ENCODE results near the gene TRAPPC5.

TRAPPC5 gene

DNA sequence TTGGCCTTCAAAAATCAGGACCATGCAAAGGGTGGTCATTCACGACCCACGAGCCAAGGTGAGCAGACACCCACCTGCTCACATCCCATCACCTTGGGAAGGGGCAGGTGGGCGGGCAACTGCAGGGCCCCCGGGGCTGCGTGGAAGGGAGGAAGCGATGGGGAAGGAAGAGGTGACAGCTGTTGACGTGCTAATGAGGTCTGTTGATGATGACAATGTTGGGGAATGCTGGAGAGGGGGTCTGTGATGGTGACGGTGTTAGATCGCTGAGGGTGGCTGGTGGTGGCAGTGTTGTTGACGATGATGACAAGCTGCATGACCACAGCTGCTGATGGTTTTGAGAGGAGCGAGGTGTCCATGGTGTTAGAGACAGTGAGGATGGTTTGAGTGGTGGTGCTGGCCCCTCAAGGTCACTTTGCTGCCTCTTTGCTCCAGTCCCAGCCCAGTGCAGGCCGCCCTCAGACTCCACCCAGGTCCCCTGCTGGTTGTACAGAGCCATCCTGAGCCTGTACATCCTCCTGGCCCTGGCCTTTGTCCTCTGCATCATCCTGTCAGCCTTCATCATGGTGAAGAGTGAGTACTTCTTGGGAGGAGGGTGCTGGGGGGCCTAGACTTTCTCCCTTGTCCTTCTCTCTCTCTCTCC is 2.8 kb upstream of the TRAPPC5 start:
- DNase-seq, result no peak

DNA sequence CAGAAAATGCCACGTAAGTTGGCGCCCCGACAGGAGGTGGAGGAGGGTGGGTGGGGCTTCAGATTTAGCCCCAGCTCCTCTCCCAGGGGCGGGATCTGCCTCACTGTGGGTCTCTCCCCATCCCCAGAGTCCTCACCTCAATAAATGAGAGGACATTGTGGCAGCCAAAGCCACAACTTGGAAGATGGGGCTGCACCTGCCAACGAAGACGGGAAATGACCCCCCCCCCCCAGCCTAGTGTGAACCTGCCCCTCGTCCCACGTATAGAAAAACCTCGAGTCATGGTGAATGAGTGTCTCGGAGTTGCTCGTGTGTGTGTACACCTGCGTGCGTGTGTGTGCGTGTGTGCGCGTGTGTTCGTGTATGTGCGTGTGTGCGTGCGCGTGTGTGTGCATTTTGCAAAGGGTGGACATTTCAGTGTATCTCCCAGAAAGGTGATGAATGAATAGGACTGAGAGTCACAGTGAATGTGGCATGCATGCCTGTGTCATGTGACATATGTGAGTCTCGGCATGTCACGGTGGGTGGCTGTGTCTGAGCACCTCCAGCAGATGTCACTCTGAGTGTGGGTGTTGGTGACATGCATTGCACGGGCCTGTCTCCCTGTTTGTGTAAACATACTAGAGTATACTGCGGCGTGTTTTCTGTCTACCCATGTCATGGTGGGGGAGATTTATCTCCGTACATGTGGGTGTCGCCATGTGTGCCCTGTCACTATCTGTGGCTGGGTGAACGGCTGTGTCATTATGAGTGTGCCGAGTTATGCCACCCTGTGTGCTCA is 1.5 kb upstream of the TRAPPC5 start:
- no peak for DNase-seq

DNA sequence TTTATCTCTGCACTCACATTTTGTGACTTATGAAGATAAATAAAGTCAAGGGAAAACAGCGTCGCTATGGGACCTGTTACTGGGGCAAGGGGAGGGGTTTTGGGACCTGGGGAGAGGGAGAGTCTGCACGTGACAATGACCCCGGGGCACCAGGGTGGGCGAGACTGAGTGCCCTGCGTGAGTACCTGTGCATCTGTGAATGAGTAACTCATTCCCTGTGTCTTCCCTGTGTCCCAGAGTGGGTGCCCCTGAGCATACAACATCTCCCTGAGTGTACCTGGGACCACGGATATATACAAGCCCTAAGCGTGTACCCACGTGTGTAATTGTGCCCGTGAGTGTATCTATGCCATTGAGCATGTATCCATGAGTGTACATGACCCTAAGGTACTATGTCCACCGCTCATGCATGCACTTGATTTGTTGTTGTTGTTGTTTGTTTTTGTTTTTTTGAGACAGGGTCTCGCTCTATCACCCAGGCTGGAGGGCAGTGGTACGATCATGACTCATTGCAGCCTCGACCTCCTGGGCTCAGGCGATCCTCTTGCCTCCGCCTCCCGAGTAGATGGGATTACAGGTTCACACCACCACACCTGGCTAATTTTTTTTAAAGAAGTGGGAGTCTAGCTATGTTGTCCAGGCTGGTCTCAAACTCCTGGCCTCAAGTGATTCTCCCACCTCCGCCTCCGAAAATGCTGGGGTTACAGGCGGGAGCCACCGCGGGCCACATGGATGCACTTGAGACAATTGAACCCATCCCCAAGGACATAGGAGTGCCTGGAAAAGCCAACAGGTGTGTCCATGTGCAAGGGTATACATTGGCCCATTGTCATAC is 645 bp upstream of the TRAPPC5 start:
- no peak for DNase-seq

DNA sequence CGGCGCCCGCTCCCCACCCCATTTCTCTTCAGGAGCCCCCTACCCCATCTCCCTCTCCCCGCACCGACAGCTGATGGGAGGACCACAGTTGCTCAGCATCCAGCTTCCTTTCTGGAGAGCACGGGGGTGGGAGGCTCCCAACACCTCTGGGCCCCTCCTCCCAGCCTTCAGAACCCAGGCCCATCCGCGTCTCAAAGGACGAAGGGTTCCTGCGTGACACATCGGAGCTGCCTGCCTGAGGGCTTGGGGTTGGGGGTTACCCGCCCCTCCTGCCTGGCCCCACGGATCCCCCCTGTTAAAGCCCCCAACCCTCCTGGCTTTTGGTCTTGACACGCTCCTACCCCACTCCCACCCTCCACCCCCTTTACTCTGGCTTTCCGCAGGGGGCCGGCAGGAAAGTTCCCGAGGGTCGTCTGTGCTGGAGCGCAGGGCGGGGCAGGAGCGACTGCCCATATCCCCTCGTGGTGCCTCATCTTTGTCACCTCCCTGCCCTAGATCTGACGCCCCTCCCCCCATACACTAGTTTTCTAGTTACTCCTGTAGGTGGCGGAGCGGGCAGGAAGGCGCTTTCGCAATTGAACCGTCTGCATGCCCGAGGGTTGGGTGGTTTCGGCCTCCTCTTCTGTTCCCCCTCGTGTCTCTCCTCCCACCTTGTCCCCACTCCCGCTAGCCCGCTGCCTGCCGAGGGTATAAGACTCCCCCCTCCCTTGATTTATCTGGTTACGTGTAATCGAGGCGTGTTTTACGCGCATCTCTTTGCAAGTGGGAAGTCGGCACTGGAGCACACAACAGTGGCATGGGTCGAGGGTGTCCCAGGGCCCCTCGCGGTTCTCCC is 924 bp downstream of the TRAPPC5 start:
- no peak for DNase-seq

DNA sequence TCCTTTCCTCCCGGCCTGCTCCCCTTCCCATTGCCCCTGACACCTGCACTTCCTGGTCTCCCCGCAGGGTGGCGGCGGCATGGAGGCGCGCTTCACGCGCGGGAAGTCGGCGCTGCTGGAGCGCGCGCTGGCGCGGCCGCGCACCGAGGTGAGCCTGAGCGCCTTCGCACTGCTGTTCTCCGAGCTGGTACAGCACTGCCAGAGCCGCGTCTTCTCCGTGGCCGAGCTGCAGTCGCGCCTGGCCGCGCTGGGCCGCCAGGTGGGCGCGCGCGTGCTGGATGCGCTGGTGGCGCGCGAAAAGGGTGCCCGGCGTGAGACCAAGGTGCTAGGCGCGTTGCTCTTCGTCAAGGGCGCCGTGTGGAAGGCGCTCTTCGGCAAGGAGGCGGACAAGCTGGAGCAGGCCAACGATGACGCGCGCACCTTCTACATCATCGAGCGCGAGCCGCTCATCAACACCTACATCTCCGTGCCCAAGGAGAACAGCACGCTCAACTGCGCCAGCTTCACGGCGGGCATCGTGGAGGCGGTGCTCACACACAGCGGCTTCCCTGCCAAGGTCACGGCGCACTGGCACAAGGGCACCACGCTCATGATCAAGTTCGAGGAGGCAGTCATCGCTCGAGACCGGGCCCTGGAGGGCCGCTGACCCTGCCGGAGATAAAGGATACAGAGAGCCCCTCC is 1.7 kb downstream of the TRAPPC5 start:
- no peak for DNase-seq

DNA sequence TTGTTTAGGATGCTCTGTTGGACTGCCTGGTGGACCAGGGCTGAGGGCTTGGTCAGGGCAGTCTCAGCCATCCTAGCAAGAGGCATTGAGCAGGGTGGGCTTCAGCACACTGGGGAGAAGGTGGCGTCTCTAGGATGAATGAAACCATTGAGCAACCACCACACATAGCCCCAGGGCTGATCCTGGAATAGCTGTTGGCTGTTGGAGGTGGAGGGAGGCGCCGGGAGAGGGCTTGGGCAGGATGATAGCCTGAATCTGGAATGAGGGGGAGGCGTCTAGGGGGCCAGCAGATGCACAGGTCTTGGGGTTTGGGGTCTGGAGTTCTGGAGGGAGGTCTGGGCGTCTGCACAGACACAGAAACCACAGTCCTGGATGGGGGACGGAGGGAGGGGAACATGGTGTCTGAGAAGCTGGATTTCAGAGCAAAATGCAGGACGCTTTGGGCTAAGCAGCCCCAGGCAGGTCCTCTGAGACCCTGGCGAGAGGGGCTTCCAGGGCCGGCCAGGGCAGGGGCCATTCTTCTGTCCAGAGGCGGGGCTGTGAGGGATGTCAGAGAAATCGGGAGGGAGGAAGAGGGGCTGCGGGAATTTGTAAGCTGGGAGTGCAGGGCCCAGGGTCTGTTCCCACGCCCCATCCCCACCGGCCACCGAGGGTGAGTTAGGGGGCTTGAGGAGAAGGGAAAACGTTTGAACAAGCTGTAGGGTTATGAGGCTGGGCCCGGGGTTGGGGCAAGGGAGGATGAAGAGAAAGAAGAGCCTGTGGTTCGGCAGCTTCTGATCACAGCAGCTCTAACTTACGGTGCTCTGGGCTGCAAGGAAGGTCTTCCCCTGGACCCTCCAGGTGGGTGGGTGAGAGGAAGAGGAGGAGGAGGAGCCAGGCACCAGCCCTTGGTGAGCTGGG is 5.2 kb downstream of the TRAPPC5 start:
- no peak for DNase-seq

DNA sequence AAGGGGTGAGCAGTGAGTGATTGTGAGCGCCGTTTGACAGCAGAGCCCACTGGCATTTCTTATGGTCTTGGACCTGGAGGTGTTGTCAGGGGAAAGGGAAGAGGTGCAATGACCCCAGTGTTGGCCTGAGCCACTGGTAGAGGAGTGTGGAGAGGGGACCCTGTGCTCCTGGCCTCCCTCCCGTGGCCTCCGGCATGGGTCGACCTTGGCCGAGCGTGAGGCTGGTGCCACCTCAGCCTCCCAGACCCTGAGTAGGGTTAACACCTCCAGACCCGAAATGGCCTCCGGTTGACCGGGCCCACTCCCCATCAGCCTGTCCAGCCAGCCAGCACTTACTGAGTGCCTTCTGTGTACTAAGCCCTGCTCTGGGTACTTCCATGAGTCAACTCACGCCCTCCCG is 6.5 kb downstream of the TRAPPC5 start:
- DNase-seq, result no peak

DNA sequence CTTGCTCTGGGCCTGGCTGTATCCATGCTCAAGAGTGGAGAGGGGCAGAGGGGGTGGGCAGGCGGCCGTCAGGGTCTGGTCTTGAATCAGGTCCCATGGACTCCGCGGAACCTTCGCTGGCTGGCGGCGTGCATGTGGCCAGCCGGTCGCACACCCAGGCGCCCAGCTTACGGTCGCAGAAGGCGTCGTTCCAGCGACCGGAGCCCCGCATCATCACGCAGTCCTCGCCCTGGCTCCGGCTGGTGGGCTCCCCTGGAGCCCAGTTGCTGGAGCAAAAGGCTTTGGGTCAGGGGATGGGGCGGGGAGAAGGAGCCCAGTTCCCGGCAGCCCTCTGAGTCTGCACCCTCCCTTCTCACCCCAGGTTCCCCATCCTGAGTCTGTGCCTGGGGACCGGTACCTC is 8.5 kb downstream of the TRAPPC5 start:
- no peak for DNase-seq

DNA sequence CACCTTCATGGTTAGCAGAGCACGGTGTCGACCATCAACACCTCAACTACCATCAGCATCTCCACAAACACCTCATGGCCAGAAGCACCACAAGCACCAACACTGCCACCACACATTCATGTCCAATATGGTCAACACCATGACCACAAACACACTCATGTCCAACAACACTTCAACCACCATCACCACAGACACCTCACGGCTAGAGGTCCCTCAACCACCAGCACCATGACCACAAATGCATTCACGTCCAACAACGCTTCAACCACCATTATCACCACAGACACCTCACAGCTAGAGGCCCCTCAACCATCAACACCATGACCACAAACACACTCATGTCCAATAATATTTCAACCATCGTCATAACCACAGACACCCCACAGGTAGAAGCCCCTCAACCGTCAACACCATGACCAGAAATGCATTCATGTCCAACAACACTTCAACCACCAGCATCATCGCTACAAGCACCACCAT is 10.2 kb downstream of the TRAPPC5 start:
- DNase-seq, result no peak

DNA sequence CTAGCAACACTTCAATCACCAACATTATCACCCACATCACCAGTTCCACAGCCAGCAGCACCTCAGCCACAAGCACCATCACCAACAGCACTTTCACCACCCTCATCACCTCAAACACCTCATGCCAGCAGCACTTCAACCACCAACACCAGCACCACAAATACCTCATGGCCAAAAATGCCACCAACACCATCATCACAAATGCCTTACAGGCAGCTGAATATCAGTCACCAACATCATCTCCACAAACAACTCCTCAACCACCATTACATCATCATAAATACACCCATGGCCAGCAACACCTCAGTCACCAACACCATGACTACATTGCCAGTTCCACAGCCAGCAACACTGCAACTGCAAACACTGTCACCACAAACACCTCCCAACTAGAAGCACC is 10.9 kb downstream of the TRAPPC5 start:
- no peak for DNase-seq

DNA sequence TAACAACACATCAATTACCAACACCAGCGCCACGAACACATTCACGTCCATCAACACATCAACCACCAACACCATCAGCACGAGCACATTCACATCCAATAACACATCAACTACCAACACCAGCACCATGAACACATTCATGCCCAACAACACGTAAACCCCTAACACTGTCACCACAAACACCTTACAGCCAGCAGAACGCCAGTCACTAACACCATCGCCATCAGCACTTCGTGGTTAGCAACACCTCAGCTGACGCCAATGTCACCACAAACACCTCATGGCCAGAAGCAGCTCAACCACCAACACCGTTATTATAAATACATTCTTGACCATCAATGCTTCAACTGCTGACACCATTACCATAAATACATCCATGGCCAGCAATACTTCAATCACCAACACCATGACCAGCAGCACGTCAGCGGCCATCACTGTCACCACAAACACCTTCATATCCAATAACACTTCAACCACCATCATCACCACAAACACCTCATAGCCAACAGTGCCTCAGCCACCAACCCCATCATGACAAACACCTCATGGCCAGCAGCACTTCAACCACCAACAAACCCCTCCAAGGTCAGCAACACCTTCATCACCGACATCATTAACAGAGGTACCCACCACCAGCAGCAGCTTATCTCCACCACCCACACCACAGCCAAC is 11.9 kb downstream of the TRAPPC5 start:
- no peak for DNase-seq

DNA sequence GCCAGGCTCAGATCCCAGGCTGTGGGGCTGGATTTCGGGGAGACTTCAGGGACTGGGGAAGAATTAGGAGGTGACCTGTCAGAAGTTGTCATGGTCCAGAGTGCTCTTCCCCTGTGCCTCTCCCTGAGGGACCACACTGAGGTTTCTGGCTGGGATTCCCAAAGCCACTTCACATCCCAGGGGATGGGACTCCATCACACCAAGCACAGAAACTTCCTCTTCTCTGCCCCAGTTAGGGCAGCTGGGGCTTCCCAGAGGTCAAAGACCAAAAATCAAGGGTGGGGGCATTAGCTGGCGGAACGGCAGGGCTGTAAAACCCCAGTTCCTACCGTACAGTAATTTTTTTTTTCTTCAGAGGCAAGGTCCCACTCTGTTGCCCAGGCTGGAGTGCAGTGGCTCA is 13.9 kb downstream of the TRAPPC5 start:
- DNase-seq, result no peak

DNA sequence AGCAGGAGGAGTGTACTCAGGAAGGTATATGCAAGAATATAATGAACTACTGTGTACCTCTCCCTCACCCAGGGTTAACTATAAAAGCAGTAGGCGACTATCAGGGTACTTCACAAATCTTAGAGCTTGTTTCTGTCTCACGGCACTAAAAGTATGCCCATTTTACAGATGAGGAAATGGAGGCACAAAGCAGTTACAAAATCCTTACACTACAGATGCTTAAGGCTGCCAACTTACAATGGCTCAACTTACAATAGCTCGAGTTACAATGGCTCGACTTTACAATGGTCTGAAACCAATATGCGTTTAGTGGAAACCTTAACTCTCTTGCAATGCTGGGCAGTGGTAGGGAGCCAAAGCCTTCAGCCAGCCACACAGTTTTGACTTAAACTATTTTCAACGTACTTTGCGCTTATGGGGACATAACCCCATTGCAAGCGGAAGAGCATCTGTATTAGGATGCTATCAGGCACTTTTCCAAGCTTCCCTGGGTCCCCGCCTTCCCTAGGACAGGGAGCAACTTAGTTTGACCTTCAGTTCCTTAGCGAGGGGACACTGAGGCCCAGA is 17.2 kb downstream of the TRAPPC5 start:
- no peak for DNase-seq

DNA sequence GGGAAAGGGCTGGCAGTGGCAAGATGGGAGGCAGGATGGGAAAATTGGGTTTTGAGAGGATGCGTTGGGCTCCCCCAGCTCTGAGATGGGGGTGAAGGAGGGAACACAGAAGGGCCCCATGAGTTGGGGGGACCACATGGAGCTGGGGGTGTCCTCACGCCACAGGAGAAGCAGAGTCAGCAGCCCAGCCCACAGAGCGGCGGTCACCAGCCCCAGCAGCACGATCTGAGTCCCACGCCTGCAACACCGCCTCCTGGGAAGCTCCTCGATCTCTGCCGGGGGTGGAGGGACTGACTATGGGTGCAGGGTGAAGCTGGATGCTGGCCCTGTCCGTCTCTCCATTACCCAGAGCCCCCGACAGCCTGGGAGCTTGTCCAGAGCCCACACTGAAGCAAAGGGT is 17.9 kb downstream of the TRAPPC5 start:
- no peak for DNase-seq

DNA sequence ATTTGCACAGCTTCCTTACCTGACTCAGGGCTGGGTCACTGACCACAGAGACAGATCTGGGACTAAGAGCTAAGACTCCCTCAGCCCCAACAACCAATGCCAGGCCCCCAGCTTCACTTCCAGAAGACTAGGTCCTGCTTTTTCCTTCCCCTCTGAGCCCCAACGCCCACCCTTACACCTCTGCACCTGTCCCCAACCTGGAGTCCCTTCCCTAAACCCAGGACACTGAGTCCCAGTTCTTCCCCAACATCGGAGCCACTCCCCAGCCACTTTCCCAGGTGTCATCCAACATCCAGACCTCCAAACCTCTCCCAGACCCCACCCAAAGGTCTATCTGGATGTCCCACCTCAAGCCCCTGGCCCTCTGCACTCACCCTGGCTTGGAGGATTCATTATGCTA is 18.4 kb downstream of the TRAPPC5 start:
- DNase-seq, result no peak

DNA sequence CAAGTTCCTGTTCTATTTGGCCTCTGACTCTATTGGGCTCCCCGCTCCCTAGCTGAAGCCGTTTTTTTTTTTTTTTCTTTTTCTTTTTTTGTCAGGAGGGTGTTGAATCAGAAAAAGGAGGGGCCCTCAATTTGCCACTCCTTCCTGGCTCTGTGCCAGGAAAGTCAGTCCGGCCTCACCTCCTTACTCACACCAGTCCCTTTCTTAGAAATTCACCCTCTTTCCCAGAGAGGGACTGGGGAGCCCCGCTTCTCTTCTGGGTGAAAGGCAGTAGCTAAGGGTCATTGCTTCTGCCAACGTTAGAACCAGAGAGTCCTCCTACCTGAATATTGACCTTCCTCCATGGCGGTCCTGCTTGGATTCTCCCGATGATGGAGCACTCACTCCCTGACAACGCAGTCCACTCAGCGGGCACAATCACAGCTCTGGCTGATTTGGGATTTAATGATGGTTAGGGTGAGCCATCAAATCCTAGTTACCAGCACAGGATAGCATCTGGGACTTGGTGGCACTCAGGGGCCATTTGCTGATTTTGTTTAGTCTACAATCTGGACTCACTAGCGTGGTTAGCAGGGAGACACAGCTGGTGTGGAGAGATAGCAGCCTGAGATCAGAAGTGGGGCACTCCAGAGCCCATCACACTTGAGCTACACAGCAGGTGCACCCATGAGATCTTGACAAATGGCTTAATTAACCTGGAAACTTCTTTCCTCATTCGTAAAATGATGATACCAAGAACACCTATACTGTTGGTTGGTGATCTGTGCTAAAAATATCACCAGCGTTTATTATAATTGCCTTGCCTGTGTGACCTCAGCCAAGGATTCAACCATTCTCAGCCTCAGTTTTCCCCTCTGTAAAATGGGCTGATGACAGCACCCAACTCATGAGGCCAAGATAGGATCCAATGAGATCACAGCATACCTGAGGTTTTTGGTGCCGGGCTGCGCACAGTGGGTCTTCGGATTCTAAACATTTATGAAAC is 19.1 kb downstream of the TRAPPC5 start:
- no peak for DNase-seq

DNA sequence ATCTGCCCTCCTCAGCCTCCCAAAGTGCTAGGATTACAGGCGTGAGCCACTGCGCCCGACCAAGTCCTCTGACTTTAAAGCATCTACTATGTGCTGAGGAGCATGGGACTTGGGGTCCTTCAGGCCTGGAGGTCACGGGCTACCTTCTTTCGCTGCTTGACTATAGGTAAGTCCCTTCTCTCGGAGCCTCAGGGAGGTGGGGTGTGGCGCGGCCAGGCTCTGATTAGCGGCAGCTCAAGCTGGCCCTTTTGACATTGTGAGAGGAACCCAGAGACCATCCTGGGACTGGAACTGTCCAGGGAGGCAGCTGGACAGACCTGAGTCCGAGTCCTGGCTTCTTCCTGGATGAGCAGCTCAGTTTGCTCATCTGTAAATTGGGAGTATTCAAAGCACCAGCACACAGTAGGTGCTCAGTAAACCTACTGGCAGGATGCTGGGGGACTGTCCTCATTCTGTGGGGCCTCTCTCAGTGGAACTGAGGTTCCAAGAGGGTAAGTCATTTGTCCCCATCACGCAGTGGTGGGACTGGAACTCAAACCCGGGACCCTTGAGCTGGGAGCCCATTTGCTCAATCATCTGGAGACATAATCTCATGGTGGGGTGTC is 20.5 kb downstream of the TRAPPC5 start:
- no peak for DNase-seq

Data from NCI-H187 treated with DMSO at 0.1 percent for 48 hours (cell line).